Body of pancreas (tissue), 4 donors: ENCODE results near the gene NT5M. TPM values are rescaled to one million over a fixed set of nuclear protein-coding genes. Genes with fewer than 3 reads are reported as not detected.

Experiments used
- ATAC-seq: fragments of 150-250 bp; one replicate; pipeline ENCODE4 v1.9.1; 2016
- DNase-seq, 4 donors: peaks; one replicate each; pipeline ENCODE4 v3.0.0-alpha.2; 2019
- H3K27ac ChIP-seq, 4 donors: fragments of 200-600 bp; sonication (generic); 1 replicate in 3 of 4; 2 replicates in 1 of 4; pipeline versions ENCODE4 v1.5.1 to v1.6.1; 2016 to 2019; ENCODE audit warnings: mild to moderate bottlenecking in 1 of 4, mixed read lengths in 1 of 4, moderate library complexity in 1 of 4
- H3K27me3 ChIP-seq, 2 donors: fragments of 200-600 bp; sonication (generic); one replicate each; pipeline ENCODE4 v1.6.0; 2016; ENCODE audit warnings: mild to moderate bottlenecking in 1 of 2
- H3K36me3 ChIP-seq, 2 donors: fragments of 200-600 bp; sonication (generic); replicated peaks in 1 of 2; 2 replicates each; pipeline ENCODE4 v1.5.1; 2016; ENCODE audit warnings: low read depth in 2 of 2; ENCODE audit not compliant: insufficient read depth in 1 of 2
- H3K4me1 ChIP-seq: fragments of 200-600 bp; sonication (generic); one replicate; pipeline ENCODE4 v1.6.0; 2016
- H3K4me3 ChIP-seq, 2 donors: fragments of 200-600 bp; sonication (generic); 1 replicate in 1 of 2; 2 replicates in 1 of 2; pipeline ENCODE4 v1.5.1; 2016 to 2019
- H3K9me3 ChIP-seq, 3 donors: fragments of 200-600 bp; sonication (generic); 1 replicate in 2 of 3; 2 replicates in 1 of 3; pipeline ENCODE4 v1.5.1; 2016
- POLR2A ChIP-seq, 3 donors: fragments of 450-650 bp; IDR thresholded peaks; one replicate each; pipeline ENCODE4 v1.6.1; 2016; ENCODE audit warnings: antibody characterized with exemption in 3 of 3, mild to moderate bottlenecking in 2 of 3
- WGBS, 2 donors: methylation state at CpG; one replicate each; pipeline ENCODE4 v1.1.5; 2017; 5-methylcytosine and 5-hydroxymethylcytosine counted together
- intact Hi-C: fragments of 100-400 bp; cut with DNase I; formaldehyde crosslinking; loops from one replicate; pipeline ENCODE4 v1.15.1; 2023
- total RNA-seq, 2 donors: library from RNA; depleted of rRNA; stranded (reverse); fragments of >200 nt; gene quantifications; one replicate each; pipeline ENCODE4 v1.1.0, GENCODE V29; 2016
- TF ChIP-seq, protein P1 (sequence below), 7 experiments: fragments of 450-650 bp in 4 of 7; fragments of 200-600 bp in 3 of 7; sonication (generic) in 3 of 7; IDR thresholded peaks; one replicate each; pipeline ENCODE4 v1.5.1; 2016 to 2019; ENCODE audit warnings: antibody characterized with exemption in 7 of 7

NT5M gene
- total RNA-seq, 2 donors from 2014 or later, result 1.0 to 1.3 TPM

DNA sequence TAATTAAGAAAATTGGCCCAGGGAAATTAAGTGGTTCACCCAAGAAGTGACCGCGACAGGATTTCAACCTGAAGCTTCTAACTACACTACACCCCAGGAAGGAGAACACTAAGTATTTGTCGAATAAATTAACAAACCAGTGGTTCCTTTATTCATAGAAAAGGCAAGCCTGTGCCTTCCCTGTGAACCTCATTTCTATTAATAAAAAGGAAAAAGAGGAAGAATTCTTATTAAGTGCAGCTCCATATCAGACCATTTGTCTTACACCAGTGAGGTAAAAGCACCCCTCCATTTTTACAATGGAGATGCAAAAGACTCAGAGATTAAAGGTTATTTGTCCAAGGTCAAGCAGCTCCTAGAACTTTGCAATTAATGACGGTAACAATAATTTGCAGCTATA is 23.9 kb upstream of the NT5M start:
- Histone ChIP-seq H3K4me1 (peaks cover 33% of the 10 kb centered on the region), H3K27ac (no peak overlapping the region), H3K4me3 (no peak overlapping the region), H3K27me3 (no peaks in the 10 kb centered on the region), H3K36me3 (no peaks in the 10 kb centered on the region), H3K9me3 (no peaks in the 10 kb centered on the region)
- no peak for DNase-seq
- intact Hi-C loops, result no loop called here
- no peak for ATAC-seq
- TF ChIP-seq POLR2A (IDR thresholded peaks at IDR 0.05), result no peak
- TF ChIP-seq, protein P1, sequence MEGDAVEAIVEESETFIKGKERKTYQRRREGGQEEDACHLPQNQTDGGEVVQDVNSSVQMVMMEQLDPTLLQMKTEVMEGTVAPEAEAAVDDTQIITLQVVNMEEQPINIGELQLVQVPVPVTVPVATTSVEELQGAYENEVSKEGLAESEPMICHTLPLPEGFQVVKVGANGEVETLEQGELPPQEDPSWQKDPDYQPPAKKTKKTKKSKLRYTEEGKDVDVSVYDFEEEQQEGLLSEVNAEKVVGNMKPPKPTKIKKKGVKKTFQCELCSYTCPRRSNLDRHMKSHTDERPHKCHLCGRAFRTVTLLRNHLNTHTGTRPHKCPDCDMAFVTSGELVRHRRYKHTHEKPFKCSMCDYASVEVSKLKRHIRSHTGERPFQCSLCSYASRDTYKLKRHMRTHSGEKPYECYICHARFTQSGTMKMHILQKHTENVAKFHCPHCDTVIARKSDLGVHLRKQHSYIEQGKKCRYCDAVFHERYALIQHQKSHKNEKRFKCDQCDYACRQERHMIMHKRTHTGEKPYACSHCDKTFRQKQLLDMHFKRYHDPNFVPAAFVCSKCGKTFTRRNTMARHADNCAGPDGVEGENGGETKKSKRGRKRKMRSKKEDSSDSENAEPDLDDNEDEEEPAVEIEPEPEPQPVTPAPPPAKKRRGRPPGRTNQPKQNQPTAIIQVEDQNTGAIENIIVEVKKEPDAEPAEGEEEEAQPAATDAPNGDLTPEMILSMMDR (IDR thresholded peaks at IDR 0.05), result no peak
- 67 to 69% methylated on average over 4 of the region's 4 CpGs for WGBS, 2 donors

GRCh38 chr17:17280613-17281549 is 22.3 kb upstream of the NT5M start, which contains the start of gene COPS3:
TSS of gene COPS3 (minus strand) at chr17:17281246. CDS start at chr17:17281186, 60 bp downstream.
- Histone ChIP-seq H3K27me3 (no peaks in the 10 kb centered on the region), H3K4me1 (peaks cover 33% of the 10 kb centered on the region), H3K27ac (peak within 1 kb of the TSS; percentile 93 to 99 (median 98)), H3K4me3 (peak within 1 kb of the TSS; percentile 92 to 95), H3K36me3 (no peaks in the 10 kb centered on the region), H3K9me3 (no peaks in the 10 kb centered on the region)
- WGBS, 2 donors, result 0 to 2% methylated on average over 6 to 79 of the region's 80 CpGs
- intact Hi-C loops, result no loop called here
- ATAC-seq (peak; percentile 96), DNase-seq (peak; percentile 98 to 99 (median 99))
- TF ChIP-seq, protein P1 (IDR thresholded peaks at IDR 0.05), result no peak
- peak; percentile 42 to 85 (median 83) for TF ChIP-seq POLR2A (IDR thresholded peaks at IDR 0.05)

DNA sequence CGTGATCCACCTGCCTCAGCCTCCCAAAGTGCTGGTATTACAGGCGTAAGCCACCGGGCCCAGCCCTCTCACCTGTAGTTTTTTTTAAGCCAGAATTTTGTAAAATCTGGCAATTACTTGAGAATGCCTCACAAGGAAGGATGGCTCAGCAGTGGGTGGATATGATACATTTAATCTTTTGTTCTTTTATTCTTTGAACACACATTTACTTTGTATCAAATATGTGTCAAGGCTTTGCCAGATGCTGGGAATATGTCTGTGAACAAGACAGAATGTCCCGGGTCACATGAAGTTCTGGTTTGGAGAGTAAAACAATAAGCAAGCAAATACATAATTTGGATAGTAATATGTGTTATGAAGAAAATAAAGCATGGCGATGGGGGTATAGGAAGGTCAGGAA is 17.2 kb upstream of the NT5M start:
- ATAC-seq, result no peak

GRCh38 chr17:17289086-17289485 is 14.1 kb upstream of the NT5M start:
- H3K4me1 ChIP-seq, result no peaks in the 10 kb centered on the region
- H3K4me3 ChIP-seq, result no peak overlapping the region
- ATAC-seq (no peak), DNase-seq (no peak)
- no peaks in the 10 kb centered on the region for H3K27me3 ChIP-seq
- TF ChIP-seq POLR2A (IDR thresholded peaks at IDR 0.05), result no peak
- TF ChIP-seq, protein P1 (IDR thresholded peaks at IDR 0.05), result no peak
- no peak overlapping the region for H3K27ac ChIP-seq
- no peaks in the 10 kb centered on the region for H3K36me3 ChIP-seq
- intact Hi-C loops, result no loop called here
- 62 to 78% methylated on average over 4 of the region's 4 CpGs for WGBS, 2 donors
- no peaks in the 10 kb centered on the region for H3K9me3 ChIP-seq

More for the DNA sequence above, 17.2 kb upstream of the NT5M start:
- TF ChIP-seq, protein P1 (IDR thresholded peaks at IDR 0.05), result no peak
- TF ChIP-seq POLR2A (IDR thresholded peaks at IDR 0.05), result no peak
- Histone ChIP-seq H3K4me1 (no peaks in the 10 kb centered on the region), H3K9me3 (no peaks in the 10 kb centered on the region), H3K36me3 (no peaks in the 10 kb centered on the region), H3K4me3 (no peak overlapping the region), H3K27me3 (no peaks in the 10 kb centered on the region), H3K27ac (no peak overlapping the region)
- intact Hi-C loops, result no loop called here
- DNase-seq, result no peak
- 76 to 85% methylated on average over 5 of the region's 5 CpGs for WGBS, 2 donors
